ENCODE measurements around the gene B9D2. TPM values are rescaled to one million over a fixed set of nuclear protein-coding genes. Genes with fewer than 3 reads are reported as not detected.

The B9D2 gene
- total RNA-seq, 1 donor from 2014 or later: 5.9 TPM

DNA sequence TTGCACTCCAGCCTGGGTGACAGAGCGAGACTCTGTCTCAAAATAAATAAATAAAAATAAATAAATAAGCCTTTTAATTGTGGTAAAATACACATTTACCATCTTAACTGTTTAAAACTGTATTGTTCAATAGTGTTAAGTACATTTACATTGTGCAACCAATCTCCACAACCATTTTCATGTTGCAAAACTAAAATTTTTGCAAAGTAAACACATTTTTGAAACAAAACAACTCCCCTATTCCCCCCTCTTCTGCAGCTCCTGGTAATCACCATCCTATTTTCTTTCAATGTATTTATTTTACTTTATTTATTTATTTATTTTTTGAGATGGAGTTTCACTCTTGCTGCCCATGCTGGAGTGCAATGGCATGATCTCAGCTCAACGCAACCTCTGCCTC is 5.8 kb upstream of the B9D2 start:
- no peak overlapping the region for H3K9ac ChIP-seq (ENCODE audit: low read length)
- H3K4me2 ChIP-seq (ENCODE audit: low read length): no peak overlapping the region
- DNase-seq (ENCODE audit: low read depth): no peak
- Mint-ChIP-seq H3K4me1 (ENCODE audit: low read depth, unreplicated experiment) (peaks cover 13% of the 10 kb centered on the region), H3K4me3 (ENCODE audit: unreplicated experiment) (no peak overlapping the region), H3K27ac (ENCODE audit: unreplicated experiment) (no peak overlapping the region), H3K9me3 (ENCODE audit: unreplicated experiment) (no peaks in the 10 kb centered on the region), H3K36me3 (ENCODE audit: low read depth, unreplicated experiment) (peaks cover 5% of the 10 kb centered on the region), H3K27me3 (ENCODE audit: low read depth, unreplicated experiment) (no peaks in the 10 kb centered on the region)
- H3K4me1 ChIP-seq (ENCODE audit: insufficient read depth, low read length): peaks cover 17% of the 10 kb centered on the region
- H3K79me2 ChIP-seq (ENCODE audit: insufficient read depth, low read length): peaks cover 26% of the 10 kb centered on the region
- no peak overlapping the region for H2AFZ ChIP-seq (ENCODE audit: low read depth, low read length)
- H3K27me3 ChIP-seq (ENCODE audit: insufficient read depth, low read length): no peaks in the 10 kb centered on the region
- H3K9me3 ChIP-seq (ENCODE audit: insufficient read depth, low read depth, low read length): no peaks in the 10 kb centered on the region
- H3K27ac ChIP-seq (ENCODE audit: low read depth, low read length): no peak overlapping the region
- TF ChIP-seq, protein P1, sequence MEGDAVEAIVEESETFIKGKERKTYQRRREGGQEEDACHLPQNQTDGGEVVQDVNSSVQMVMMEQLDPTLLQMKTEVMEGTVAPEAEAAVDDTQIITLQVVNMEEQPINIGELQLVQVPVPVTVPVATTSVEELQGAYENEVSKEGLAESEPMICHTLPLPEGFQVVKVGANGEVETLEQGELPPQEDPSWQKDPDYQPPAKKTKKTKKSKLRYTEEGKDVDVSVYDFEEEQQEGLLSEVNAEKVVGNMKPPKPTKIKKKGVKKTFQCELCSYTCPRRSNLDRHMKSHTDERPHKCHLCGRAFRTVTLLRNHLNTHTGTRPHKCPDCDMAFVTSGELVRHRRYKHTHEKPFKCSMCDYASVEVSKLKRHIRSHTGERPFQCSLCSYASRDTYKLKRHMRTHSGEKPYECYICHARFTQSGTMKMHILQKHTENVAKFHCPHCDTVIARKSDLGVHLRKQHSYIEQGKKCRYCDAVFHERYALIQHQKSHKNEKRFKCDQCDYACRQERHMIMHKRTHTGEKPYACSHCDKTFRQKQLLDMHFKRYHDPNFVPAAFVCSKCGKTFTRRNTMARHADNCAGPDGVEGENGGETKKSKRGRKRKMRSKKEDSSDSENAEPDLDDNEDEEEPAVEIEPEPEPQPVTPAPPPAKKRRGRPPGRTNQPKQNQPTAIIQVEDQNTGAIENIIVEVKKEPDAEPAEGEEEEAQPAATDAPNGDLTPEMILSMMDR (IDR thresholded peaks at IDR 0.05; ENCODE audit: insufficient read depth, low read depth, low read length): no peak
- no peak for TF ChIP-seq EZH2 (IDR thresholded peaks at IDR 0.05; ENCODE audit: insufficient read depth, low read length)
- no peaks in the 10 kb centered on the region for H4K20me1 ChIP-seq (ENCODE audit: insufficient read depth, low read length)
- no peak for FAIRE-seq
- H3K36me3 ChIP-seq (ENCODE audit: insufficient read depth, low read length): no peaks in the 10 kb centered on the region
- no peak overlapping the region for H3K4me3 ChIP-seq (ENCODE audit: insufficient read depth, low read depth, low read length)

DNA sequence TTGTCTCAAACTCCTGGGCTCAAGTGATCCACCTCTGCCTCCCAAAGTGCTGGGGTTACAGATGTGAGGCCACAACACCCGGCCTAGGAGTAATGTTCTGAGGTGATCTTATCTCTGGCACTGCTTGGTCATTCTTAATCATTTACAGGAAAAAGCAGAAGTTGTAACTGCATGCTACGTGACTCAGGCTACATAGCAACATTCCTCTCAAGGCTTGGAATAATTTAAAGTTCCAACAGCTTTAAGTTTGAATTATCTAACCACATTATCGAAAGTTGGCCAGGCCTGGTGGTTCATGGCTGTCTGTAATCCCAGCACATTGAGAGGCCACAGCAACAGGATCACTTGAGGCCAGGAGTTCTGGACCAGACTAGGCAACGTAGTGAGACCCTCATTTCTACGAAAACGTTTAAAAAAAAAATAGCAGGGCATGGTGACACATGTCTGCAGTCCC is 3.9 kb upstream of the B9D2 start:
- no peaks in the 10 kb centered on the region for H3K9me3 Mint-ChIP-seq (ENCODE audit: unreplicated experiment)
- H3K36me3 Mint-ChIP-seq (ENCODE audit: low read depth, unreplicated experiment): peaks cover 5% of the 10 kb centered on the region
- peak overlapping the region; percentile 93 for H3K27ac Mint-ChIP-seq (ENCODE audit: unreplicated experiment)
- H3K27ac ChIP-seq (ENCODE audit: low read depth, low read length): peak overlapping the region; percentile 85
- H2AFZ ChIP-seq (ENCODE audit: low read depth, low read length): no peak overlapping the region
- peaks cover 36% of the 10 kb centered on the region for H3K79me2 ChIP-seq (ENCODE audit: insufficient read depth, low read length)
- peaks cover 10% of the 10 kb centered on the region for H3K4me1 Mint-ChIP-seq (ENCODE audit: low read depth, unreplicated experiment)
- H3K4me3 Mint-ChIP-seq (ENCODE audit: unreplicated experiment): peak overlapping the region; percentile 54
- H3K36me3 ChIP-seq (ENCODE audit: insufficient read depth, low read length): no peaks in the 10 kb centered on the region
- no peaks in the 10 kb centered on the region for H3K9me3 ChIP-seq (ENCODE audit: insufficient read depth, low read depth, low read length)
- H4K20me1 ChIP-seq (ENCODE audit: insufficient read depth, low read length): no peaks in the 10 kb centered on the region
- no peak overlapping the region for H3K4me3 ChIP-seq (ENCODE audit: insufficient read depth, low read depth, low read length)
- H3K27me3 Mint-ChIP-seq (ENCODE audit: low read depth, unreplicated experiment): no peaks in the 10 kb centered on the region
- FAIRE-seq (peak; percentile 59), DNase-seq (ENCODE audit: low read depth) (peak; percentile 97)
- TF ChIP-seq EZH2 (IDR thresholded peaks at IDR 0.05; ENCODE audit: insufficient read depth, low read length): no peak
- TF ChIP-seq, protein P1 (IDR thresholded peaks at IDR 0.05; ENCODE audit: insufficient read depth, low read depth, low read length): no peak
- H3K9ac ChIP-seq (ENCODE audit: low read length): peak overlapping the region; percentile 56
- H3K4me2 ChIP-seq (ENCODE audit: low read length): peak overlapping the region; percentile 54
- H3K4me1 ChIP-seq (ENCODE audit: insufficient read depth, low read length): peaks cover 19% of the 10 kb centered on the region
- no peaks in the 10 kb centered on the region for H3K27me3 ChIP-seq (ENCODE audit: insufficient read depth, low read length)

DNA sequence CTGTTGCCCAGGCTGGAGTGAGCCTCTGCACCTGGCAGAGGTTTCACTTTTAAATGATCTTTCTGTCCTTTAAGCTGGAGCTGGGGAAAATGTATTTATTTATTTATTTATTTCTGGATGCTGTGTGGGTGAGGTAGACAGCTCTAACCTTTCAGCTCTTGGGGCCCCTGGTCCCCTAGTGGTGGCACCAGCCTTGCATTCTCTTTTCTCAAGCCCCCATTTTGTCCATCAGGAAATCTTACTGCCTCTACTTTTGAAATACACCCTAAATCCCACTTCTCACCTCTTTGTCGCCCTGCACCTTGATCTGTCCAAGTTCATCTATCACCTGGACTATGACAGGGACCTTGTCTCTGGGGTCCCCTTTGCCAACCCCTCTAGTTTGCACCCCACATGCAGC is 2.1 kb upstream of the B9D2 start:
- Mint-ChIP-seq H3K27me3 (ENCODE audit: low read depth, unreplicated experiment) (no peaks in the 10 kb centered on the region), H3K9me3 (ENCODE audit: unreplicated experiment) (no peaks in the 10 kb centered on the region), H3K36me3 (ENCODE audit: low read depth, unreplicated experiment) (peaks cover 5% of the 10 kb centered on the region), H3K4me3 (ENCODE audit: unreplicated experiment) (peak overlapping the region; percentile 3), H3K27ac (ENCODE audit: unreplicated experiment) (no peak overlapping the region), H3K4me1 (ENCODE audit: low read depth, unreplicated experiment) (peaks cover 10% of the 10 kb centered on the region)
- H3K27ac ChIP-seq (ENCODE audit: low read depth, low read length): no peak overlapping the region
- FAIRE-seq (no peak), DNase-seq (ENCODE audit: low read depth) (no peak)
- peaks cover 19% of the 10 kb centered on the region for H3K4me1 ChIP-seq (ENCODE audit: insufficient read depth, low read length)
- no peaks in the 10 kb centered on the region for H4K20me1 ChIP-seq (ENCODE audit: insufficient read depth, low read length)
- H3K27me3 ChIP-seq (ENCODE audit: insufficient read depth, low read length): no peaks in the 10 kb centered on the region
- H3K9me3 ChIP-seq (ENCODE audit: insufficient read depth, low read depth, low read length): no peaks in the 10 kb centered on the region
- H3K4me2 ChIP-seq (ENCODE audit: low read length): no peak overlapping the region
- H3K79me2 ChIP-seq (ENCODE audit: insufficient read depth, low read length): peaks cover 36% of the 10 kb centered on the region
- no peak overlapping the region for H3K9ac ChIP-seq (ENCODE audit: low read length)
- H3K36me3 ChIP-seq (ENCODE audit: insufficient read depth, low read length): no peaks in the 10 kb centered on the region
- TF ChIP-seq, protein P1 (IDR thresholded peaks at IDR 0.05; ENCODE audit: insufficient read depth, low read depth, low read length): no peak
- TF ChIP-seq EZH2 (IDR thresholded peaks at IDR 0.05; ENCODE audit: insufficient read depth, low read length): no peak
- H3K4me3 ChIP-seq (ENCODE audit: insufficient read depth, low read depth, low read length): no peak overlapping the region
- H2AFZ ChIP-seq (ENCODE audit: low read depth, low read length): no peak overlapping the region
